WTC11 (cell line): Measurements from ENCODE around the gene ILK. TPM values are rescaled to one million over a fixed set of nuclear protein-coding genes. Genes with fewer than 3 reads are reported as not detected.

Source experiments
- CDX4 ChIP-seq: fragments of 250-450 bp; sonication (Bioruptor Pico); IDR thresholded peaks from 2 replicates; pipeline ENCODE4 v1.9.0; 2021; ENCODE audit warnings: moderate library complexity, mild to moderate bottlenecking, inconsistent platforms, borderline replicate concordance
- FOXP1 ChIP-seq: sonication (generic); formaldehyde crosslinking; IDR thresholded peaks from 2 replicates; pipeline ENCODE4 v1.8.0; 2022; ENCODE audit warnings: missing genetic modification reagents, mild to moderate bottlenecking, moderate library complexity, borderline replicate concordance
- JUN ChIP-seq: sonication (generic); formaldehyde crosslinking; IDR thresholded peaks from 2 replicates; pipeline ENCODE4 v1.8.0; 2023; ENCODE audit warnings: mild to moderate bottlenecking, missing genetic modification reagents
- MXD4 ChIP-seq: fragments of 250-450 bp; sonication (Bioruptor Pico); IDR thresholded peaks from 2 replicates; pipeline ENCODE4 v1.8.0; 2021; ENCODE audit warnings: mild to moderate bottlenecking, moderate library complexity, borderline replicate concordance
- NR2C2 ChIP-seq: sonication (generic); formaldehyde crosslinking; IDR thresholded peaks from 2 replicates; pipeline ENCODE4 v1.8.0; 2022; ENCODE audit warnings: mild to moderate bottlenecking, missing genetic modification reagents
- OVOL2 ChIP-seq: fragments of 250-450 bp; sonication (Bioruptor Pico); IDR thresholded peaks from 2 replicates; pipeline ENCODE4 v1.9.0; 2021; ENCODE audit warnings: mild to moderate bottlenecking, borderline replicate concordance
- PREB ChIP-seq: sonication (generic); formaldehyde crosslinking; IDR thresholded peaks from 2 replicates; pipeline ENCODE4 v1.8.1; 2022; ENCODE audit warnings: mild to moderate bottlenecking, missing genetic modification reagents, moderate library complexity, borderline replicate concordance
- SMAD3 ChIP-seq: sonication (generic); formaldehyde crosslinking; IDR thresholded peaks from 2 replicates; pipeline ENCODE4 v1.8.0; 2022; ENCODE audit warnings: missing genetic modification reagents, mild to moderate bottlenecking, borderline replicate concordance
- SOX15 ChIP-seq: fragments of 250-450 bp; sonication (Bioruptor Pico); IDR thresholded peaks from 2 replicates; pipeline ENCODE4 v1.9.0; 2021; ENCODE audit warnings: mild to moderate bottlenecking
- TP53 ChIP-seq: sonication (generic); formaldehyde crosslinking; IDR thresholded peaks from 2 replicates; pipeline ENCODE4 v1.8.1; 2023; ENCODE audit warnings: mild to moderate bottlenecking, missing genetic modification reagents
- USF2 ChIP-seq: sonication (generic); formaldehyde crosslinking; IDR thresholded peaks from 2 replicates; pipeline ENCODE4 v1.8.1; 2023; ENCODE audit warnings: mild to moderate bottlenecking, missing genetic modification reagents, moderate library complexity
- ZNF138 ChIP-seq: sonication (generic); formaldehyde crosslinking; conservative IDR thresholded peaks from 2 replicates; pipeline ENCODE4 v1.8.1; 2022; ENCODE audit warnings: mild to moderate bottlenecking, moderate library complexity, missing genetic modification reagents
- ZNF232 ChIP-seq: sonication (generic); formaldehyde crosslinking; IDR thresholded peaks from 2 replicates; pipeline ENCODE4 v1.8.0; 2022; ENCODE audit warnings: mild to moderate bottlenecking, missing genetic modification reagents
- ZNF423 ChIP-seq: fragments of 250-450 bp; sonication (Bioruptor Pico); IDR thresholded peaks from 2 replicates; pipeline ENCODE4 v2.1.2; 2022; ENCODE audit warnings: mild to moderate bottlenecking, moderate library complexity
- ZNF532 ChIP-seq: fragments of 250-450 bp; sonication (Bioruptor Pico); IDR thresholded peaks from 2 replicates; pipeline ENCODE4 v1.9.0; 2021; ENCODE audit warnings: mild to moderate bottlenecking, borderline replicate concordance
- total RNA-seq: library from RNA; stranded (reverse); gene quantifications from 3 replicates; pipeline ENCODE4 v1.2.3, GENCODE V29; 2021
- TF ChIP-seq, protein P1 (sequence below): sonication (generic); formaldehyde crosslinking; IDR thresholded peaks from 2 replicates; pipeline ENCODE4 v1.8.0; 2023; ENCODE audit warnings: missing genetic modification reagents, mild to moderate bottlenecking, borderline replicate concordance
- TF ChIP-seq, protein P2 (sequence below): sonication (generic); formaldehyde crosslinking; IDR thresholded peaks from 2 replicates; pipeline ENCODE4 v1.8.0; 2022; ENCODE audit warnings: missing genetic modification reagents
- TF ChIP-seq, protein P3 (sequence below): sonication (generic); formaldehyde crosslinking; IDR thresholded peaks from 2 replicates; pipeline ENCODE4 v1.8.1; 2022; ENCODE audit warnings: mild to moderate bottlenecking, moderate library complexity, missing genetic modification reagents
- TF ChIP-seq, protein P4 (sequence below): sonication (generic); formaldehyde crosslinking; conservative IDR thresholded peaks from 2 replicates; pipeline ENCODE4 v1.8.1; 2022; ENCODE audit warnings: mild to moderate bottlenecking, missing genetic modification reagents
- TF ChIP-seq, protein P5 (sequence below): sonication (generic); formaldehyde crosslinking; IDR thresholded peaks from 2 replicates; pipeline ENCODE4 v1.8.0; 2022; ENCODE audit warnings: mild to moderate bottlenecking, missing genetic modification reagents

The ILK gene
- total RNA-seq, 1 experiment from 2014 or later = 97.7 TPM

DNA sequence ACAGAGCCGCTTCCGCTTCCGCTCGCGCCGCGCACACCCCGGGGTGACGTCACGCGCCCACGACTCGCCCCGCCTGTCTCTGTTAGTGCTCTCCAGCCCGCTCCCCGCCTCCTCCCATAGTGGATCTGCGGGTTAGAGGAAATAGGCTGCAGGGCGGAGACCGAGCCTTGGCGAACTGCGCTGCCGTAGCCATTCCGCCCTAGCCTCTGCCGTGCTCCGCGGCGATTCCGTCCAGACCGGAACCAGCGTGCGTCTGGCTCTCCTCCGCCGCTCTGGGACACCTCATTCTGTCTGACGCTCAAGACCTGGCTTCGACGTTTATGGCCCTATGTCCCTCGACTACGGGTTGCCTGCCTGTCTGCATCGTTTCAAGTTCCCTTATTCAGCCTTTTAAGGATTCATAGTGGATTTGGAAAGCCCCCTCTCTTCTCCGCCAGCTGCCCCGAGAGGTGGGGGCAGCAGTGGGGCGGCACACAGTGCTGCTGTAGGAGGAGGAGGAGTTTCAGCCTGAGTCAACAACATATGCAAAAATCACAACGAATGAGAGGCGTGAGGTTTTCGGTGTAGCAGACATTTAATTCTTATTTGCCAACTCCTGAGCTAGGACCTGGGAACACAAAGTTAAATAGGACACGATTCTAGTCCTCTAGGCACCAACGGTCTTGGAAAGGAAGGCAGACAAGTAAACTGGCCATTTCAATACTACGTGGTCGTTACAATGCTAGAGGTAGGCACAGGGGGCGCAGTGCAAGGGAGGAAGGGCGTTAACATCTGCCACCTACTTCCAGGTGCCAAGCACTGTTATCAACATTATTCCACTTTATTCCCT, 8.9 kb downstream of the ILK start, which contains the start of gene TAF10 (continued):
- no peak for TF ChIP-seq ZNF232
- TF ChIP-seq, protein P1, sequence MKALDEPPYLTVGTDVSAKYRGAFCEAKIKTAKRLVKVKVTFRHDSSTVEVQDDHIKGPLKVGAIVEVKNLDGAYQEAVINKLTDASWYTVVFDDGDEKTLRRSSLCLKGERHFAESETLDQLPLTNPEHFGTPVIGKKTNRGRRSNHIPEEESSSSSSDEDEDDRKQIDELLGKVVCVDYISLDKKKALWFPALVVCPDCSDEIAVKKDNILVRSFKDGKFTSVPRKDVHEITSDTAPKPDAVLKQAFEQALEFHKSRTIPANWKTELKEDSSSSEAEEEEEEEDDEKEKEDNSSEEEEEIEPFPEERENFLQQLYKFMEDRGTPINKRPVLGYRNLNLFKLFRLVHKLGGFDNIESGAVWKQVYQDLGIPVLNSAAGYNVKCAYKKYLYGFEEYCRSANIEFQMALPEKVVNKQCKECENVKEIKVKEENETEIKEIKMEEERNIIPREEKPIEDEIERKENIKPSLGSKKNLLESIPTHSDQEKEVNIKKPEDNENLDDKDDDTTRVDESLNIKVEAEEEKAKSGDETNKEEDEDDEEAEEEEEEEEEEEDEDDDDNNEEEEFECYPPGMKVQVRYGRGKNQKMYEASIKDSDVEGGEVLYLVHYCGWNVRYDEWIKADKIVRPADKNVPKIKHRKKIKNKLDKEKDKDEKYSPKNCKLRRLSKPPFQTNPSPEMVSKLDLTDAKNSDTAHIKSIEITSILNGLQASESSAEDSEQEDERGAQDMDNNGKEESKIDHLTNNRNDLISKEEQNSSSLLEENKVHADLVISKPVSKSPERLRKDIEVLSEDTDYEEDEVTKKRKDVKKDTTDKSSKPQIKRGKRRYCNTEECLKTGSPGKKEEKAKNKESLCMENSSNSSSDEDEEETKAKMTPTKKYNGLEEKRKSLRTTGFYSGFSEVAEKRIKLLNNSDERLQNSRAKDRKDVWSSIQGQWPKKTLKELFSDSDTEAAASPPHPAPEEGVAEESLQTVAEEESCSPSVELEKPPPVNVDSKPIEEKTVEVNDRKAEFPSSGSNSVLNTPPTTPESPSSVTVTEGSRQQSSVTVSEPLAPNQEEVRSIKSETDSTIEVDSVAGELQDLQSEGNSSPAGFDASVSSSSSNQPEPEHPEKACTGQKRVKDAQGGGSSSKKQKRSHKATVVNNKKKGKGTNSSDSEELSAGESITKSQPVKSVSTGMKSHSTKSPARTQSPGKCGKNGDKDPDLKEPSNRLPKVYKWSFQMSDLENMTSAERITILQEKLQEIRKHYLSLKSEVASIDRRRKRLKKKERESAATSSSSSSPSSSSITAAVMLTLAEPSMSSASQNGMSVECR (CRISPR knock-in tag) = peak; percentile 38; the same call in 1 of the 2 replicates
- no peak; the same call in 1 of the 2 replicates for TF ChIP-seq SMAD3 (CRISPR knock-in tag)
- 0 out of 2 replicates have a peak, but pooled peaks have one; percentile 22 for TF ChIP-seq FOXP1
- no peak for TF ChIP-seq PREB
- no peak for TF ChIP-seq NR2C2
- TF ChIP-seq JUN (CRISPR knock-in tag) = no peak
- 0 out of 2 replicates have a peak, but pooled peaks have one; percentile 10 for TF ChIP-seq ZNF532 (CRISPR knock-in tag)
- no peak for TF ChIP-seq OVOL2
- no peak for TF ChIP-seq SOX15 (CRISPR knock-in tag)
- no peak for TF ChIP-seq ZNF423
- TF ChIP-seq TP53 (CRISPR knock-in tag) = 0 out of 2 replicates have a peak, but pooled peaks have one; percentile 54
- TF ChIP-seq, protein P2, sequence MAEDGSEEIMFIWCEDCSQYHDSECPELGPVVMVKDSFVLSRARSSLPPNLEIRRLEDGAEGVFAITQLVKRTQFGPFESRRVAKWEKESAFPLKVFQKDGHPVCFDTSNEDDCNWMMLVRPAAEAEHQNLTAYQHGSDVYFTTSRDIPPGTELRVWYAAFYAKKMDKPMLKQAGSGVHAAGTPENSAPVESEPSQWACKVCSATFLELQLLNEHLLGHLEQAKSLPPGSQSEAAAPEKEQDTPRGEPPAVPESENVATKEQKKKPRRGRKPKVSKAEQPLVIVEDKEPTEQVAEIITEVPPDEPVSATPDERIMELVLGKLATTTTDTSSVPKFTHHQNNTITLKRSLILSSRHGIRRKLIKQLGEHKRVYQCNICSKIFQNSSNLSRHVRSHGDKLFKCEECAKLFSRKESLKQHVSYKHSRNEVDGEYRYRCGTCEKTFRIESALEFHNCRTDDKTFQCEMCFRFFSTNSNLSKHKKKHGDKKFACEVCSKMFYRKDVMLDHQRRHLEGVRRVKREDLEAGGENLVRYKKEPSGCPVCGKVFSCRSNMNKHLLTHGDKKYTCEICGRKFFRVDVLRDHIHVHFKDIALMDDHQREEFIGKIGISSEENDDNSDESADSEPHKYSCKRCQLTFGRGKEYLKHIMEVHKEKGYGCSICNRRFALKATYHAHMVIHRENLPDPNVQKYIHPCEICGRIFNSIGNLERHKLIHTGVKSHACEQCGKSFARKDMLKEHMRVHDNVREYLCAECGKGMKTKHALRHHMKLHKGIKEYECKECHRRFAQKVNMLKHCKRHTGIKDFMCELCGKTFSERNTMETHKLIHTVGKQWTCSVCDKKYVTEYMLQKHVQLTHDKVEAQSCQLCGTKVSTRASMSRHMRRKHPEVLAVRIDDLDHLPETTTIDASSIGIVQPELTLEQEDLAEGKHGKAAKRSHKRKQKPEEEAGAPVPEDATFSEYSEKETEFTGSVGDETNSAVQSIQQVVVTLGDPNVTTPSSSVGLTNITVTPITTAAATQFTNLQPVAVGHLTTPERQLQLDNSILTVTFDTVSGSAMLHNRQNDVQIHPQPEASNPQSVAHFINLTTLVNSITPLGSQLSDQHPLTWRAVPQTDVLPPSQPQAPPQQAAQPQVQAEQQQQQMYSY (CRISPR knock-in tag) = no peak
- TF ChIP-seq, protein P3, sequence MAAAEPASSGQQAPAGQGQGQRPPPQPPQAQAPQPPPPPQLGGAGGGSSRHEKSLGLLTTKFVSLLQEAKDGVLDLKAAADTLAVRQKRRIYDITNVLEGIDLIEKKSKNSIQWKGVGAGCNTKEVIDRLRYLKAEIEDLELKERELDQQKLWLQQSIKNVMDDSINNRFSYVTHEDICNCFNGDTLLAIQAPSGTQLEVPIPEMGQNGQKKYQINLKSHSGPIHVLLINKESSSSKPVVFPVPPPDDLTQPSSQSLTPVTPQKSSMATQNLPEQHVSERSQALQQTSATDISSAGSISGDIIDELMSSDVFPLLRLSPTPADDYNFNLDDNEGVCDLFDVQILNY (CRISPR knock-in tag) = no peak
- TF ChIP-seq ZNF138 (CRISPR knock-in tag) = no peak; the same call in 1 of the 2 replicates
- TF ChIP-seq, protein P4, sequence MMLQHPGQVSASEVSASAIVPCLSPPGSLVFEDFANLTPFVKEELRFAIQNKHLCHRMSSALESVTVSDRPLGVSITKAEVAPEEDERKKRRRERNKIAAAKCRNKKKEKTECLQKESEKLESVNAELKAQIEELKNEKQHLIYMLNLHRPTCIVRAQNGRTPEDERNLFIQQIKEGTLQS = no peak
- no peak for TF ChIP-seq MXD4
- TF ChIP-seq USF2 (CRISPR knock-in tag) = peak; percentile 57
- TF ChIP-seq CDX4 (CRISPR knock-in tag) = no peak
- TF ChIP-seq, protein P5, sequence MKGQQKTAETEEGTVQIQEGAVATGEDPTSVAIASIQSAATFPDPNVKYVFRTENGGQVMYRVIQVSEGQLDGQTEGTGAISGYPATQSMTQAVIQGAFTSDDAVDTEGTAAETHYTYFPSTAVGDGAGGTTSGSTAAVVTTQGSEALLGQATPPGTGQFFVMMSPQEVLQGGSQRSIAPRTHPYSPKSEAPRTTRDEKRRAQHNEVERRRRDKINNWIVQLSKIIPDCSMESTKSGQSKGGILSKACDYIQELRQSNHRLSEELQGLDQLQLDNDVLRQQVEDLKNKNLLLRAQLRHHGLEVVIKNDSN = peak; percentile 50; the same call in 1 of the 2 replicates
